GM18870 (cell line): Measurements from ENCODE around the gene CTAGE6.
"Not testable (repeated sequence)": the region's sequence is repeated elsewhere in the genome, so short reads cannot be mapped to it uniquely, and the experiment has no call there.

ENCODE experiments used
- ATAC-seq: cut with Tn5 transposase; IDR thresholded peaks from one replicate; pipeline ENCODE4 v1.9.1; 2021; ENCODE audit warnings: moderate library complexity; ENCODE audit not compliant: unreplicated experiment

CTAGE6 gene

GRCh38 chr7:143757596-143757995 is at the start of gene CTAGE6:
Gene CTAGE6, minus strand, starts transcription at chr7:143757696. Its CDS starts 38 bp downstream, at chr7:143757658.
- not testable (repeated sequence) for ATAC-seq

GRCh38 chr7:143806664-143807071 is 49.2 kb upstream of the CTAGE6 start:
- ATAC-seq = not testable (repeated sequence)

GRCh38 chr7:143797896-143798290 is 40.4 kb upstream of the CTAGE6 start:
- ATAC-seq = not testable (repeated sequence)

- ATAC-seq = not testable (repeated sequence)
Measured at GRCh38 chr7:143797119-143797895, 39.8 kb upstream of the CTAGE6 start.

- not testable (repeated sequence) for ATAC-seq
Measured at GRCh38 chr7:143795653-143796052, 38.2 kb upstream of the CTAGE6 start.

GRCh38 chr7:143792633-143793032 is 35.1 kb upstream of the CTAGE6 start:
- ATAC-seq = not testable (repeated sequence)

- not testable (repeated sequence) for ATAC-seq
Measured at GRCh38 chr7:143785415-143786182, 28.1 kb upstream of the CTAGE6 start.

GRCh38 chr7:143779591-143779990 is 22.1 kb upstream of the CTAGE6 start:
- not testable (repeated sequence) for ATAC-seq

- not testable (repeated sequence) for ATAC-seq
Measured at GRCh38 chr7:143772738-143773468, 15.4 kb upstream of the CTAGE6 start.

GRCh38 chr7:143767531-143767930 is 10.0 kb upstream of the CTAGE6 start:
- not testable (repeated sequence) for ATAC-seq

GRCh38 chr7:143765678-143766077 is 8.2 kb upstream of the CTAGE6 start:
- ATAC-seq = not testable (repeated sequence)

- not testable (repeated sequence) for ATAC-seq
Measured at GRCh38 chr7:143763065-143763464, 5.6 kb upstream of the CTAGE6 start.

- ATAC-seq = not testable (repeated sequence)
Measured at GRCh38 chr7:143745340-143745739, 12.2 kb downstream of the CTAGE6 start.

- ATAC-seq = peak; percentile 72
Measured at GRCh38 chr7:143737037-143737819, 20.3 kb downstream of the CTAGE6 start.

- no peak for ATAC-seq
Measured at GRCh38 chr7:143735962-143736361, 21.5 kb downstream of the CTAGE6 start.

GRCh38 chr7:143733876-143734275 is 23.6 kb downstream of the CTAGE6 start:
- ATAC-seq = no peak

- ATAC-seq = no peak
Measured at GRCh38 chr7:143728333-143728862, 29.1 kb downstream of the CTAGE6 start.

GRCh38 chr7:143727561-143727960 is 29.9 kb downstream of the CTAGE6 start:
- ATAC-seq = peak; percentile 66

GRCh38 chr7:143726143-143726542 is 31.4 kb downstream of the CTAGE6 start:
- not testable (repeated sequence) for ATAC-seq

- not testable (repeated sequence) for ATAC-seq
Measured at GRCh38 chr7:143720335-143720734, 37.2 kb downstream of the CTAGE6 start.
